Measurements from ENCODE around the gene CDC25C.

The CDC25C gene

DNA sequence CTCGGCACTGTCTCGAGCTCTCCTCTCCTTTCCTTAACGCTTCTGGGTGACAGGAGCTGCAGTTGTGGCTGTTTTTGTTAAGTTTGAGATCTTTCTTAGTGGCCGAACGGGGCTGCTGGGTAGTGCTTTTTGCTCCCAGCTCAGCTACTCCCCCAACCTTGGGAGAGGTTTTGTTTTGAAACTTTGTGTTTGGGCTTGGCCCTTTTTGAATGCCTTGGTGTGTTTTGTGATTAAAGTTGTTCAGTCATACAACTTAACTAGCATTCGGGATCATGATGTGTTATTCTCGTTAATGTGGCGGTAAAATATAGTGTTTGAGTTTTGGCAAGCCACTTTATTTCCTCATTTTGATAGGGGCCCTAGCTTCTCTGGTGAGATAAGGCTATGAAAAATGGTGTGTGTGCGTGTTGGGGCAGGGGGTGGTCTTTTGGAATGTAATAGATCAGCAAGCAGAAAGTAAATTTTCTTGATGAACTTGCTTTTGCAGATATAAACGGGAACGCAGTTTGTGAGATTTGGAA, 22.0 kb upstream of the CDC25C start:
- H3K4me3 ChIP-seq (ENCODE audit: low read depth, low read length), result peak overlapping the region; percentile 83
- TF ChIP-seq, protein P1, sequence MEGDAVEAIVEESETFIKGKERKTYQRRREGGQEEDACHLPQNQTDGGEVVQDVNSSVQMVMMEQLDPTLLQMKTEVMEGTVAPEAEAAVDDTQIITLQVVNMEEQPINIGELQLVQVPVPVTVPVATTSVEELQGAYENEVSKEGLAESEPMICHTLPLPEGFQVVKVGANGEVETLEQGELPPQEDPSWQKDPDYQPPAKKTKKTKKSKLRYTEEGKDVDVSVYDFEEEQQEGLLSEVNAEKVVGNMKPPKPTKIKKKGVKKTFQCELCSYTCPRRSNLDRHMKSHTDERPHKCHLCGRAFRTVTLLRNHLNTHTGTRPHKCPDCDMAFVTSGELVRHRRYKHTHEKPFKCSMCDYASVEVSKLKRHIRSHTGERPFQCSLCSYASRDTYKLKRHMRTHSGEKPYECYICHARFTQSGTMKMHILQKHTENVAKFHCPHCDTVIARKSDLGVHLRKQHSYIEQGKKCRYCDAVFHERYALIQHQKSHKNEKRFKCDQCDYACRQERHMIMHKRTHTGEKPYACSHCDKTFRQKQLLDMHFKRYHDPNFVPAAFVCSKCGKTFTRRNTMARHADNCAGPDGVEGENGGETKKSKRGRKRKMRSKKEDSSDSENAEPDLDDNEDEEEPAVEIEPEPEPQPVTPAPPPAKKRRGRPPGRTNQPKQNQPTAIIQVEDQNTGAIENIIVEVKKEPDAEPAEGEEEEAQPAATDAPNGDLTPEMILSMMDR (conservative IDR thresholded peaks at IDR 0.05; ENCODE audit: low read depth, low read length), result no peak
- no peak for DNase-seq (ENCODE audit: low read depth)

DNA sequence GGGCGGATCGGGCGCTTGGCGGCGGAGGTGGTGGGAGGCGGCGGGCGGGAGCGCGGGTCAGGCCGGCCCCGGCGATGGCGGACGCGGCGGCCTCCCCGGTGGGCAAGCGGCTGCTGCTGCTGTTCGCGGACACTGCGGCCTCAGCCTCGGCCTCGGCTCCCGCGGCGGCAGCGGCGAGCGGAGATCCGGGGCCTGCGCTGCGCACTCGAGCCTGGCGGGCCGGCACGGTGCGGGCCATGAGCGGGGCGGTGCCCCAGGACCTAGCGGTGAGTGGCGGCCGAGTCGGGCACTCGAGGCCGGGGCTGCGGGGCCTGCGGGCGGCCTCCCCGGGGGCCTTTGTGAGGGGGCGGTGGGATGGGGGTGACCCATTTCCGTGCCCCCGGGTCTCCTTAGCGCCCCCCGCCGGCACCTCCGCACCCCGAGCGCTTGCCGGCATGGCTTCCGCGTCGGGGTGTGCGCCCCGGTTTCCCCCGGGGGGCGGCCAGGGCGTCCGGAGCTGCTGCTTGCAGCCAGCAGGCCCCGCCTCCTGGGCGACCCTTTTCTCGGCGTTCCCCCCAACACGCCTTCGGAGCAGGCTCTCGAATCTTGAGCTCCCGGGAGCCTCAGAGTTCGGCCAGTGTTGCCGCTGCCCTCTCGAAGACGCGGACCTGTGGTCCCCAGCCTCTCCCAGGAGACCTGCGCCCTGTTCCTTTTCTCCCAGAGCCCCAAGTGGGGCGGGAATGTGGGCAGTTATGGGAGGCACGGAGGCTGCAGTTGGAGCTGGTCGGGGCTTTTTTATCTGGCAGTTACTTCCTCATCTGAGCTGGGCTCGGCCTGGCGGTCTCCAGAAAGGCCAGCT, 21.3 kb upstream of the CDC25C start:
- TF ChIP-seq, protein P1 (conservative IDR thresholded peaks at IDR 0.05; ENCODE audit: low read depth, low read length), result no peak
- DNase-seq (ENCODE audit: low read depth), result peak; percentile 57
- peak overlapping the region; percentile 83 for H3K4me3 ChIP-seq (ENCODE audit: low read depth, low read length)

DNA sequence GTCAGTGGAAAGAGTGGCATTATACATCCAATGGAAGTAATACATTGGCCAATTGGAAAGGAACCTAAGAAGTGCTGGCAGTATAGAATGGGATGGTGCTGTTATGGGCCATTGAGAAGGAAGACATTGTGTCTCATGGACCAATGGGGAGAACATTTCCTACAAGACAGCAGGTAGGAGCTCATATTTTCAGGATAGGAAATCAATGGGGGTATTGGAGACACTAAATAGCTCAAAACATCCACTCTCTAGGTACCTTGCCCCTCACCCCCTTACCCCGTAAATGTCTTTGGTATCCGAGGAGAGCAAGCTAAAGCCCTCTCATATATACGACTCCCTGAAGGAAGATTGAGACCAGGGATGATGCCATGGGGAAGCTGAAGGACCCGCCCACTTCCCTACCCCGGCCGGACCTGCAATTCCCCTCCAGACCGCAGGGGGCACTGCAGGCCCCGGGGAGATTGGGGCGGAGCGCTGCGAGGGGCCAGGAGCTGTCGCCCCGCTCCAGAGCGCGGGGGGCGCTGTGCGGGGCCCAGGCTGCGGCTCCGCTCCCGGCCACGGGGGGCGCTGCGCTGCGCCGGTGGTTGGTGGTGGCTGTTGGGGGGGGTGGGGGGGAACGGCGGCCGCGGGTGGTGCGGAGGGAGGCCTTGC, 20.6 kb upstream of the CDC25C start, which contains the start of gene KDM3B:
Gene KDM3B (plus strand): TSS at position 615 of the 651 bp plus-strand sequence. CDS start 111 bp downstream, outside the sequence.
- DNase-seq (ENCODE audit: low read depth), result peak; percentile 85
- TF ChIP-seq, protein P1 (conservative IDR thresholded peaks at IDR 0.05; ENCODE audit: low read depth, low read length), result peak; percentile 88
- peak within 1 kb of the TSS; percentile 83 for H3K4me3 ChIP-seq (ENCODE audit: low read depth, low read length)

DNA sequence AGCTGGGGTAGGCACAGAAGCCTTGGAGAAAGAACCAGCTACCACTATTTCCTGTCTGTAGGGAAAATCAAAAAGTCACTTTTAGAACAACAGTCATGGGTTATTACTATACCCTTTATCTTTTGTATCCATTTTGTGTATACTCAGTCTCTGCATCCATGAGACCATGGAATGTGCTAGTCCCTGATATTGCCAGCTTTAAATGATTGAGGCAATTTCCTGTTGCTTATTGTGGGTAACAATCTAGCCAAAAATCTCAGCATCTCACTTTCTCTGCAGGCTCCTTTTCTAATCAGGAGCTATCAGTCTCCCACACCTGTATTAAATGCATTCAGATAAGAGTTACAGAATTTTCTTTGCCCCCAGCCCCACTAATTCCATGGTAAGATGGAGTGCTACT, 19.9 kb upstream of the CDC25C start:
- TF ChIP-seq, protein P1 (conservative IDR thresholded peaks at IDR 0.05; ENCODE audit: low read depth, low read length), result no peak
- H3K4me3 ChIP-seq (ENCODE audit: low read depth, low read length), result no peak overlapping the region
- DNase-seq (ENCODE audit: low read depth), result no peak

DNA sequence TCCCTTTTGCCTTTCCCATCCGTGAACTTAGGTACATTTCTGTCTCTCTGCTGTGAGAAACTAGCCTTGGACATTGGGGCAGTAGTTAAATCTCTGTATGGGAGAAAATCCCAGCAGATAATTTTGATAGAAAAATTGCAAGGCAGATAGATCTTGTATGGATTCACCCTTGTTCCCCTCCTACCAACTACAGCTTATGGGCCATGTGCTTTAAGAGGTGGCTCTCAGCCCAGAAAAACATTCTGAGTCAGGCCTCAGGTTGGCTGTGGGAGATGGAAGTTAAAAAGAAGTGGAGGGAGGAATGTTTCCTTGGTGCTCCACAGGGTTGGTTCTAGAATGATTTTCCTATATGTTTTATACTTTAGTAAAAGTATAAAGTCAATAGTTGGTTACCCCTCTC, 19.5 kb upstream of the CDC25C start:
- TF ChIP-seq, protein P1 (conservative IDR thresholded peaks at IDR 0.05; ENCODE audit: low read depth, low read length), result no peak
- no peak overlapping the region for H3K4me3 ChIP-seq (ENCODE audit: low read depth, low read length)
- peak; percentile 89 for DNase-seq (ENCODE audit: low read depth)

DNA sequence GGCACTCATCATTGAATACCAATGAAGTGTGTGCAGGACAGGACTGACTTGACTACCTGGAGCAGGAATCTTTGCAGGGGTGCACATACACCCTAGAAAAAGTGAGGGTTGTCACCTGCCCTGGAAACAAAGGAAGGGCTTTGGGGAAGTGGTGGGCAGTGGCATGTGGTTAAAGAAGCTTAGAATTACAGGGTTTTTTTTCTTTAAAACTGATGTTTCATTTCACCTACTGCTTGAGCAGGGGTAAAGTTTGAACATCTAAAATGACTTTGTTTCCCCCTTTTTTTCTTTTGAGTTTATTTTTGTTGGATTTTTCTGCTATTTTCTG, 18.9 kb upstream of the CDC25C start:
- H3K4me3 ChIP-seq (ENCODE audit: low read depth, low read length), result no peak overlapping the region
- TF ChIP-seq, protein P1 (conservative IDR thresholded peaks at IDR 0.05; ENCODE audit: low read depth, low read length), result no peak
- DNase-seq (ENCODE audit: low read depth), result no peak
